Measurements from ENCODE around the gene ABCC1.
A peak's percentile ranks its signal among the peaks of the same experiment; 100 is the strongest.

ABCC1 gene

GRCh38 chr16:16005721-16006120 is 56.3 kb downstream of the ABCC1 start:
- no peak overlapping the region for H3K4me3 ChIP-seq (ENCODE audit: low read depth, low read length)
- no peak for DNase-seq (ENCODE audit: low read depth)
- TF ChIP-seq CTCF (IDR thresholded peaks at IDR 0.05; ENCODE audit: insufficient read depth, low read depth, low read length, missing control alignments) = no peak

- H3K4me3 ChIP-seq (ENCODE audit: low read depth, low read length) = no peak overlapping the region
- TF ChIP-seq CTCF (IDR thresholded peaks at IDR 0.05; ENCODE audit: insufficient read depth, low read depth, low read length, missing control alignments) = no peak
- DNase-seq (ENCODE audit: low read depth) = no peak
These were observed 57.2 kb downstream of the ABCC1 start for GRCh38 chr16:16006650-16007049.

- DNase-seq (ENCODE audit: low read depth) = peak; percentile 94
- peak overlapping the region; percentile 43 for H3K4me3 ChIP-seq (ENCODE audit: low read depth, low read length)
- TF ChIP-seq CTCF (IDR thresholded peaks at IDR 0.05; ENCODE audit: insufficient read depth, low read depth, low read length, missing control alignments) = no peak
These were observed 58.3 kb downstream of the ABCC1 start for GRCh38 chr16:16007743-16008111.

GRCh38 chr16:16008666-16009065 is 59.2 kb downstream of the ABCC1 start:
- no peak for TF ChIP-seq CTCF (IDR thresholded peaks at IDR 0.05; ENCODE audit: insufficient read depth, low read depth, low read length, missing control alignments)
- peak; percentile 43 for DNase-seq (ENCODE audit: low read depth)
- H3K4me3 ChIP-seq (ENCODE audit: low read depth, low read length) = no peak overlapping the region

GRCh38 chr16:16009401-16009800 is 60.0 kb downstream of the ABCC1 start:
- TF ChIP-seq CTCF (IDR thresholded peaks at IDR 0.05; ENCODE audit: insufficient read depth, low read depth, low read length, missing control alignments) = no peak
- H3K4me3 ChIP-seq (ENCODE audit: low read depth, low read length) = no peak overlapping the region
- no peak for DNase-seq (ENCODE audit: low read depth)

- no peak overlapping the region for H3K4me3 ChIP-seq (ENCODE audit: low read depth, low read length)
- TF ChIP-seq CTCF (IDR thresholded peaks at IDR 0.05; ENCODE audit: insufficient read depth, low read depth, low read length, missing control alignments) = no peak
These were observed 60.8 kb downstream of the ABCC1 start for GRCh38 chr16:16010194-16010593.

GRCh38 chr16:16012144-16012543 is 62.7 kb downstream of the ABCC1 start:
- DNase-seq (ENCODE audit: low read depth) = no peak
- no peak overlapping the region for H3K4me3 ChIP-seq (ENCODE audit: low read depth, low read length)
- no peak for TF ChIP-seq CTCF (IDR thresholded peaks at IDR 0.05; ENCODE audit: insufficient read depth, low read depth, low read length, missing control alignments)

More at GRCh38 chr16:16010194-16010593, 60.8 kb downstream of the ABCC1 start:
- DNase-seq (ENCODE audit: low read depth) = no peak
